Keratinocyte (primary cell): Measurements from ENCODE around the gene FAM20B. TPM values are rescaled to one million over a fixed set of nuclear protein-coding genes. Genes with fewer than 3 reads are reported as not detected.

Experiments used
- DNase-seq: peaks from one replicate; pipeline ENCODE4 v3.0.0-alpha.2; 2011; ENCODE audit warnings: low read depth, missing footprints, low spot score
- FAIRE-seq: peaks from 2 replicates; lab custom pipeline; 2011; peaks lifted over from hg19 to GRCh38; lab: Jason Lieb, UNC
- H2AFZ ChIP-seq: 2 replicates; pipeline ENCODE4 v1.6.0; 2012; ENCODE audit warnings: low read length, control low read depth, inconsistent platforms; ENCODE audit not compliant: control insufficient read depth
- H3K27ac ChIP-seq: 2 replicates; pipeline ENCODE4 v1.5.1; 2011; ENCODE audit warnings: low read length; ENCODE audit not compliant: control insufficient read depth, insufficient read depth
- H3K27me3 ChIP-seq: 3 replicates; pipeline ENCODE4 v1.6.0; 2011; ENCODE audit warnings: low read length; ENCODE audit not compliant: control insufficient read depth, insufficient read depth; ENCODE audit errors: extremely low read depth
- H3K36me3 ChIP-seq, 2 experiments: 2 replicates in 1 of 2; 3 replicates in 1 of 2; pipeline ENCODE4 v1.5.1; 2011; ENCODE audit warnings: low read length in 2 of 2, mild to moderate bottlenecking in 1 of 2; ENCODE audit not compliant: control insufficient read depth in 2 of 2, insufficient read depth in 2 of 2; ENCODE audit errors: extremely low read depth in 1 of 2
- H3K4me1 ChIP-seq: 3 replicates; pipeline ENCODE4 v1.5.1; 2011; ENCODE audit warnings: low read length; ENCODE audit not compliant: control insufficient read depth, insufficient read depth; ENCODE audit errors: extremely low read depth
- H3K4me2 ChIP-seq: 3 replicates; pipeline ENCODE4 v1.6.0; 2011; ENCODE audit warnings: low read depth, low read length; ENCODE audit not compliant: control insufficient read depth, insufficient read depth; ENCODE audit errors: extremely low read depth
- H3K4me3 ChIP-seq, 3 experiments: fragments of 200-600 bp in 1 of 3; sonication (generic) in 1 of 3; 2 replicates in 2 of 3; 3 replicates in 1 of 3; pipeline ENCODE4 v1.5.1; 2011 to 2016; ENCODE audit warnings: low read length in 3 of 3, mild to moderate bottlenecking in 3 of 3, control low read depth in 2 of 3, inconsistent platforms in 1 of 3, low read depth in 1 of 3, mixed read lengths in 1 of 3, mixed run types in 1 of 3, moderate library complexity in 1 of 3; ENCODE audit not compliant: control insufficient read depth in 2 of 3, insufficient read depth in 2 of 3; ENCODE audit errors: extremely low read depth in 1 of 3
- H3K79me2 ChIP-seq: 2 replicates; pipeline ENCODE4 v1.6.0; 2012; ENCODE audit warnings: low read length; ENCODE audit not compliant: control insufficient read depth, insufficient read depth
- H3K9ac ChIP-seq: 3 replicates; pipeline ENCODE4 v1.6.0; 2011; ENCODE audit warnings: low read length; ENCODE audit not compliant: control insufficient read depth, insufficient read depth; ENCODE audit errors: extremely low read depth
- H3K9me1 ChIP-seq: 3 replicates; pipeline ENCODE4 v1.6.0; 2011; ENCODE audit warnings: low read length; ENCODE audit not compliant: control insufficient read depth, insufficient read depth; ENCODE audit errors: extremely low read depth
- H3K9me3 ChIP-seq: 2 replicates; pipeline ENCODE4 v1.5.1; 2012; ENCODE audit warnings: low read depth, low read length; ENCODE audit not compliant: control insufficient read depth
- H4K20me1 ChIP-seq: 3 replicates; pipeline ENCODE4 v1.6.0; 2011; ENCODE audit warnings: low read length; ENCODE audit not compliant: control insufficient read depth, insufficient read depth; ENCODE audit errors: extremely low read depth
- CTCF ChIP-seq, 3 experiments: IDR thresholded peaks in 1 of 3; conservative IDR thresholded peaks in 1 of 3; optimal IDR thresholded peaks in 1 of 3; 2 replicates in 2 of 3; 3 replicates in 1 of 3; pipeline versions ENCODE3 to v1.5.1; 2011; ENCODE audit warnings: low read length in 3 of 3, mild to moderate bottlenecking in 3 of 3, moderate library complexity in 2 of 3, control low read depth in 1 of 3, inconsistent platforms in 1 of 3; ENCODE audit not compliant: insufficient read depth in 2 of 3; ENCODE audit errors: extremely low read depth in 1 of 3
- EZH2 ChIP-seq: IDR thresholded peaks from one replicate; pipeline ENCODE4 v1.6.1; 2012; ENCODE audit warnings: inconsistent platforms, mild to moderate bottlenecking, low read length, moderate library complexity
- dilution Hi-C: fragments of 300-500 bp; cut with MboI; formaldehyde crosslinking; loops from one replicate; pipeline ENCODE4 v1.7.0; 2020; ENCODE audit warnings: low sequenced_read_pairs; ENCODE audit not compliant: extremely low pct_ligation_motif_present
- polyA plus RNA-seq, 5 experiments: library from polyadenylated mRNA; depleted of rRNA in 3 of 5; stranded (reverse) in 3 of 5; stranded (forward) in 1 of 5; unstranded in 1 of 5; fragments of >200 nt; gene quantifications; 1 replicate in 1 of 5; 2 replicates in 3 of 5; 3 replicates in 1 of 5; pipeline versions ENCODE4 v1.2.1 to v1.2.3, GENCODE V29; 2011 to 2012; ENCODE audit warnings: missing spikeins in 2 of 5, low read depth in 1 of 5, low replicate concordance in 1 of 5

Gene FAM20B
- polyA plus RNA-seq, 1 donor (not counting 4 experiments of a cell fraction or from before 2014, with no cell fraction given): 20.1 TPM

GRCh38 chr1:179026813-179027669 lies 1.3 kb downstream of the FAM20B start:
- Histone ChIP-seq H3K9ac (peak overlapping the region; percentile 86), H2AFZ (peak overlapping the region; percentile 32), H3K27me3 (no peaks in the 10 kb centered on the region), H3K9me3 (no peaks in the 10 kb centered on the region), H3K36me3 (no peaks in the 10 kb centered on the region), H3K4me1 (peaks cover 24% of the 10 kb centered on the region), H3K27ac (peak overlapping the region; percentile 72), H3K9me1 (no peaks in the 10 kb centered on the region), H3K79me2 (peaks cover 44% of the 10 kb centered on the region), H3K4me2 (peak overlapping the region; percentile 82), H4K20me1 (no peaks in the 10 kb centered on the region), H3K4me3 (peak overlapping the region; percentile 65 to 86 (median 86))
- DNase-seq (no peak), FAIRE-seq (peak; percentile 61)
- dilution Hi-C loops: no loop called here
- TF ChIP-seq EZH2 (no peak), CTCF (optimal IDR thresholded peaks at IDR 0.05 in 1 of 3, IDR thresholded peaks at IDR 0.05 in 1 of 3, conservative IDR thresholded peaks at IDR 0.05 in 1 of 3; ENCODE audit: extremely low read depth in 1 of 3, insufficient read depth in 2 of 3, low read length in 3 of 3) (no peak)

- Histone ChIP-seq H3K79me2 (peaks cover 62% of the 10 kb centered on the region), H3K36me3 (no peaks in the 10 kb centered on the region), H3K4me2 (no peak overlapping the region), H3K9ac (no peak overlapping the region), H3K27ac (no peak overlapping the region), H3K9me3 (no peaks in the 10 kb centered on the region), H3K4me1 (peaks cover 32% of the 10 kb centered on the region), H3K27me3 (no peaks in the 10 kb centered on the region), H2AFZ (no peak overlapping the region), H4K20me1 (no peaks in the 10 kb centered on the region), H3K4me3 (no peak overlapping the region), H3K9me1 (no peaks in the 10 kb centered on the region)
- TF ChIP-seq EZH2: no peak
- TF ChIP-seq CTCF (optimal IDR thresholded peaks at IDR 0.05 in 1 of 3, IDR thresholded peaks at IDR 0.05 in 1 of 3, conservative IDR thresholded peaks at IDR 0.05 in 1 of 3; ENCODE audit: extremely low read depth in 1 of 3, insufficient read depth in 2 of 3, low read length in 3 of 3): no peak
- dilution Hi-C loops: no loop called here
- no peak for DNase-seq
- FAIRE-seq: no peak
Observed at GRCh38 chr1:179029321-179029759, 3.6 kb downstream of the FAM20B start.
